HL-60/S4 treated with phorbol 12-myristate 13-acetate at 8.2 ng/mL for 4 days and 3 days (cell line): ENCODE measurements around the gene EFCAB10.

ENCODE experiments used
- in situ Hi-C: fragments of 300-500 bp; cut with MboI; formaldehyde crosslinking; loops from 2 replicates; pipeline ENCODE4 v1.15.0; 2022; ENCODE audit warnings: low sequenced_read_pairs

The EFCAB10 gene, protein sequence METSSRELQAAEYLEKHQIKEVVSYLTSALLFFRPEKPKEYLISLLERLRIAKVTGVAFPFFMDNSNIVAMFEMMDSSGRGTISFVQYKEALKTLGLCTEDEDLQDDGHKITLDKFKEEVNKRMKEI

DNA sequence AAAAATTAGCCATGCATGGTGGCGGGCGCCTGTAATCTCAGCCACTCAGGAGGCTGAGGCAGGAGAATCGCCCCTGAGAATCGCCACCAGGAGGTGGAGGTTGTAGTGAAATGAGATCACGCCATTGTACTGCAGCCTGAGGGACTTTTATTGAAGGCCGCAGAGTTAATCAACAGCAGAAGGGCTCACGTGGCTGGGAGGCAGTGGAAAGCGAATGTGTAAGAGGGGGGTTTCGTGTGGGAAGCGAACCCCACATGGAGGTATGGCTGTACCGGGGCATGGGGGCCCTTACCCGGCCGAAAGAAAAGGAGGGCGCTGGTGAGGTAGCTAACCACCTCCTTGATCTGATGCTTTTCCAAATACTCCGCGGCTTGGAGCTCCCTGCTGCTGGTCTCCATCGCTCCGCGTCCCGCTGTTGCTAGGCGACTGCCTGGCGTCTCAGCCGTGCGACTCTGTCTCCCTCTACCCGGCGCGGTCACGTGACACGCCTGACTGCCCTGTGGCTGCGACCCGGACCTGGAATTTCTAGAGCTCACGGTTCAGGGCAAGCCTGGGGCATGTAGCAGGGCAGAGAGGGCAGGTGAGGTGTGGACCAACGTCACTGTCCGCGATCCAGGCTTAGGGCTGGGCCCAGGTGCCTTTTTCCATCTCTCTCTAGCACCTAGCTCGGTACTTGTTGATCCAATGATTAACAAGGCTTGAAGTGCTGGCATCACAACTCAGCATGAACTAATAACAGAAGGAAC lies at the start of gene EFCAB10:
Gene EFCAB10, minus strand, starts transcription at position 428 of the 746 bp plus-strand sequence. Its CDS starts 30 bp downstream, at position 398.
- in situ Hi-C loops, result no loop called here

DNA sequence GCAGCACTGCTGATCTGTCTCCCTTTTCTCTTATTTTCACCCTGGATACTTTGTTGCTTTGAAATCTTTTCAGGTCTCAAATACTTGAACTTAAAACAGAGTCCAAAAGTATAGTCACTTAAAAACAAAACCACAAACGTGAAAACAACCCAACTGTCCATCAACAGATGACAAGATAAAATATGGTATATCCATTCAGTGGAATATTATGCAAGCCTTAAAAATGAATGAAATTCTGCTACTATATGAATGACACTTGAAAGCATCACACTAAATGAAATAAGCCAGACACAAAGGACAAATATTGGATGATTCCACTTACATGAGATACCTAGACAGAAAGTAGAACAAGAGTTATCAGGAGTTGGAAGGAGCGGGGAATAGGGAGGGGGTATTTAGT lies 44.7 kb upstream of the EFCAB10 start:
- in situ Hi-C loops, result no loop called here

DNA sequence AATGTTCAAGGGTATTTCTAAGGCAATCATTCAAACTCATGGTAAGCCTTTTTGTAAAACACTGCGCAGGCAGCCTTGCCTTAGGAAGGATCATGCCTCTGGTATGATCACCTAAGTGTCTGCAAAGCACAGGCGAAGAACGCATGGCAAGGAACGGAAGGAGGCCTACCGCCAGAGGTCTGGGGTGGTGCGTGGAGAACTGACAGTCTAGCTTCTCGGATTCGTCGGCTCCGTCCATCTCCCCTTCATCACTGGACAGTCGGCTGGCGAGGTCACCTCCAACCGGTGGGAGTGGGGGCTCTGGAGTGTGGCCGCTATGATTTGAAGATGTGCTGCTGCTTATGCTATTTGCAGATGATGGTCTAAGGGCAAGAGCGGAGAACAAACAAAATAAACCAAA lies 42.6 kb upstream of the EFCAB10 start:
- in situ Hi-C loops, result no loop called here

DNA sequence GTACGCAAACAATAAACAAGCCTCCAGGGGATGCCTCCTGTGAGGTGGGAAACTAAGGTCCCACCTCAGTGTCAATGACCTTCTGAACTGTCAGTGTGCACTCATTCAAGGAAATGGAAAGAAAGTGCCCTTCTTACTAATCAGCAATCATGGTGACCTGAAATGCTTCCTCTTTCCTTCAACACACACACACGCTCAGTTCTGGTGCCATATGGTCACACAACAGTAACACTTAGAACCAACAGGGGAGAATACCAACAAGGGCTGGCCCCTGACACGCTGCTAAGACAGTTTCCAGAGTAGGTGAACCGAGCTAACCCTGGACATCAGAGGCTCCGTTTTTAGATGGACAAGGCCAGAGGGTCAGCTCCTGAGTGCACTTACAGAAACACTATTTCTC lies 42.1 kb upstream of the EFCAB10 start:
- in situ Hi-C loops, result no loop called here

DNA sequence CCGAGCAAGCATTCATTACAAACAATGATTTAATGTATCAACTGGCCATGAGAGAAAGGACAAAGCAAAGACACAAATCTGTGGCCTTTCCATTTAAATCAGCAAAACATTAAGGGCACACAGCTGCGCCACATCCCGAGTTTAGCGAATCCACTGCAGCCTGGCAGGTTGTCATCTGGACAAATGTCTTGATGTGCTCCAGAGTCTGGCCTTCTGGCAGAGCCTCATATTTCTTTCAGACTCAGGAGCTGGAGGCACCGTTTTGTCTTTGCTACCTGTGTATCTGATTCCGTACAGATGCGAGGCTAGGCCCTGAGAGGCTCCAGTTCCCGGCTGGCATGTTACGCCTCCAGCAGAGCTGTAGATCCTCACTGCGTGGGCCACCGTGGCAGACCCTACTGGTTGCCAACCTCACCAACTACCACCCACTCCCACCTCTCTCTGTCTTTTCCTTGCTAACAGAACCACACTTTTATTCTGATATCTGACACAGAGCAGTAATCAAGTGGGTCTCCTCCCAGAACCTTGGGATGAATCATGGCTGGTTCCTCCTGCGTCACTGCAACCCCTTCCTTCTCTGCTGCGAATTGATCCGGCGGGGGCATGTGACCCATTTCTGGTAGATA lies 40.9 kb upstream of the EFCAB10 start:
- in situ Hi-C loops, result no loop called here

DNA sequence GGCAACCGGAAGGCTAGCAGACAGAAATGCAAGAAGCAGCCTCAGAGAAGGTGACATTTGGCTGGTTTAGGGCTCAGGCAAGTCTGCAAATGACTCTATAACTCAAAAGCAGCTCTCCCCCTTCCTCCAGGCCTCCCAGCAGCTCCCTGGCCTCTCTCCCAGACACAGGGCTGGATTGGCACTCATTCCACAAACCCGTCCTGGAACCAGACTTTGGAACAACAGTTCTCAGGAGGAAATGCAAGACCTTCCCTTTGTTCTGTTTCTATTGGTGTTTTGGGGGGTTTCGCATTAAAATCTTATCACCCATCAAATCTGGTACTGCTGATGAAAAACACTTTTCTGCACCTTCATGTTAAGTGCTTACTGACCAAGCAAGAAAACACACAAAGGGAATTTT lies 40.3 kb upstream of the EFCAB10 start:
- in situ Hi-C loops, result no loop called here

DNA sequence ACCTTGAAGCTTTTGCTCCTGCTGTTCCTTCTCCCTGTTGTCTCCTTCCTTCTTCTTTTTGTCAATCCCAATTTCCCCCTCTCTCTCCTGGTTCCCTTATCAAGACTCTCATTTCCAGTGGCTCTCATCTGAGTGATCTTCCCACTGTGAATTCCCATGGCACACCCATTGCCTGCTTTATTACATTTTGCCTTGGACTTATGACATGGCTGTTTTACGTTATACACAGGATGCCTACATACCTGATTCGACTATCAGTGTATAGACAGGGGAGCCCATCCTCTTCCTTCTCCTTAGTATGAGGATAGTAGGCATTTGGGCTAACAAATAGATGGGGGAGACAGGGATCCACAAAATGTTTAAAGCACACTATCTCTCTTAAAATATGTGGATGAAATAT lies 39.9 kb upstream of the EFCAB10 start:
- in situ Hi-C loops, result no loop called here

DNA sequence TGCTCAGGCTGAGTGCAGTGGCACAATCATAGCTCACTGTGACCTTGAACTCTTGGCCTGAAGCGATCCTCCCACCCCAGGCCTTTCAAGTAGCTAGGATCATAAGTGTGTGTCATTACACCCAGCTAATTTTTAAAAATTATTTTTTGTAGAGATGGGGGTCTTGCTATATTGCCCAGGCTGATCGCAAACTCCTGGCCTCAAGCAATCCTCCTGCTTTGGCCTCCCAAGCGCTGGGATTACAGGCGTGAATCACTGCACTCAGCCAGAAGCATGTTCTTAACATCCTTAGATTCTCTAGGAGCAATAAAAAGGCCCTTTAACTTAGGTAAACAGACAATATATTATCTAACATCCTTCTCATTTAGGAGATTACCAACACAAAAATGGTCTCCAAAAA lies 38.3 kb upstream of the EFCAB10 start:
- in situ Hi-C loops, result no loop called here

DNA sequence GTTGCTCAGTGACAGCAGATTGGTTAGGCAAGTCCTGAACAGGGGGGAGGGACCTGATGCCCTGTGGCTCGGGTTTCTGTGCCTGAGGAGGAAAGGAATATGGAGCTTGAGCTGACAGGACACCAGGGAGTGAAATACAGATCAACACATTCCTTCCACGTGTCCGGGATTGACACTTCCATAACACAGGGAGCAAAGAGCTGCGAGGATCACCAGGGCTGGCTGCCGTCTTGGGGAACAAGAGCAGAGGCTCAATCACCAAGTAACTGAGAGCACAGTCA lies 36.7 kb upstream of the EFCAB10 start:
- in situ Hi-C loops, result no loop called here

DNA sequence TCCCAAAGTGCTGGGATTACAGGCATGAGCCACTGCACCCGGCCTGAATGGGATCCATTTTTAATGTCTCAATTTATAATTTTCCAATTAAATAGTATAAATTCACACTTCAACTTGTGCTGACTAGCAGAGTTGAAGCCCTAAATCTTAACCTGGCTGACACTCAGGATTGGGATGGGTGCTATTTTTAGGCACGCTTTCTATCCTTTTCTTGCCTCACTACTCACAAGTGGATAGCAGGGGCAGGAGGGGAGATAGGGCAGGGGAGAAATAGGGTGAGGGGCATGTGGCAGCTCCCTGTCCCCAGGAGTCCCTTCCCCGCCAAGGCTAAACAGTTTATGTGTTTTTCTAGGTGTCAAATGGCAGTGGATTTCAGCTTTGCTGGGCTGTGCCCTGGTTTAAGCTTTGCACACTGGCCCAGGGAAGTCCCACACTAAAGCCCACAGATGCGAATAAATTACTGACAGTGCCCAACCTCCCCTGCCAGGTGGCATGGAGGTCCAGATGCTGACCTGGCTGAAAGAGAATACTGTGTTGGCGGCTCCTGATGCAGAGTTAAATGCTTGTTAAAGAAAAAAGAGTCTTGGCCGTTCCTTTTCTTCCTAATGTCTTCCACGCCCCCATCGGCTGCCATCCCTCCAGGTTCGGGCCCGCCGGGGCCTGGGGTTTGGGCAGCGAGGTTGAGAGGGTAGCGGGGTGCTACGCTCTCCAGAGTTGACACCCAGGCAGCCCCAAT lies 36.2 kb upstream of the EFCAB10 start:
- in situ Hi-C loops, result no loop called here

DNA sequence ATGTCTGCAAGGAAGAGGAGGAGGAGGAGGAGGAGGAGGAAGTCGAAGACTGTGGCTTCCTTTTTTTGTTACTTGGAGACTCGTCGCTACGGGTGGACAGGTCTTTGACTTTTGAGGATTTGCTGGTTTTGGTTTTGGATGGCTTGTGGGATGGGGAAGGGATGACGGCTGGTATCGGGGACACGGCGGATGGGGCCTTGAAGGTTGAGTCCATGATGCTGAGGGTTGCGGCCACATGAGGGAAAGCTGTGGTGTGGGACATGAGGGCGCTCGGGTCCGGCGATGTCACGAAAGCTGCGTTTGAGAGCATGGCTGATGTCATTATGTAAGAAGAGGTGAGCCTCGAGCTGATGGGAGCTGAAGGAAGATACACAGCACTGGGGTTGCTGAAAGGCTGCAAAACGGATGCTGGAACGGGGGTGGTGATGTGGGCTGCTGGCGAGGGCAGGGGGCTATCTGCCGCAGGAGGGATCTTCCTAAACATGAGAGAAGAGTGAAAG lies 33.1 kb upstream of the EFCAB10 start:
- in situ Hi-C loops, result no loop called here

DNA sequence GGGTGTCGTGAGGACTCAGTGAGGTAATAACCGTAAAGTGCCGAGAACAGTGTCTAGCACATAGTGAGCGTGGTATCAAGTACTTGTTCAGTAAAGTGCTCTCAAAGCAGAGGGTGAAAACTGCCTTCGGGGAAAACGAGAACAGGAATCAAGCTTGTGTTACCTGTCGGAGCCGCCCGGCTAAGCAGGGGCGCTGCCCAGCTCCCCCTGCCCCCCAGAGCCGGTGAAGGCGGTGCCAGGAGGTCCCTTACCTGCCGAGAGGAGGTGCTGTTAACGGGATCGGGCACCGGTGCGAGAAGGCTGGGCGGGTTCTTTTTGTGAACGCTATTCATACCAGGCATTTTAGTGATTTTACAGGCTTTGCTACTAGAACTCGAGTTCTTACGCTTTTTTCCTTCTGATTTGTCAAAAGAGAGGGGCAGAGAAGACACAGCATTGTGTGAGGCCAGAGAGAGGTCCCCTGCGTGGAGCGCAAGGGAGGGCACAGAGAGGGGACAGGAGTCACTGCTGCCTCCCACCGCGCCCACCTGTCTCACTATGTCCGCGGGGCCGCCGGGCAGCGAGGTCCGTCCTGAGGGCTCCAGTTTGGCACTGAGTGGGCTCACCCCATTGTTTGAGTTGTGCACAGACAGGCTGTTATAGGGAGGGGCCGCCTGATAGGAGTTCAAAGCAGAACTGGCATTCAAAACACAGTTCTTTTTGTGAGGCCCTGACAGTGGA lies 32.5 kb upstream of the EFCAB10 start:
- in situ Hi-C loops, result no loop called here

DNA sequence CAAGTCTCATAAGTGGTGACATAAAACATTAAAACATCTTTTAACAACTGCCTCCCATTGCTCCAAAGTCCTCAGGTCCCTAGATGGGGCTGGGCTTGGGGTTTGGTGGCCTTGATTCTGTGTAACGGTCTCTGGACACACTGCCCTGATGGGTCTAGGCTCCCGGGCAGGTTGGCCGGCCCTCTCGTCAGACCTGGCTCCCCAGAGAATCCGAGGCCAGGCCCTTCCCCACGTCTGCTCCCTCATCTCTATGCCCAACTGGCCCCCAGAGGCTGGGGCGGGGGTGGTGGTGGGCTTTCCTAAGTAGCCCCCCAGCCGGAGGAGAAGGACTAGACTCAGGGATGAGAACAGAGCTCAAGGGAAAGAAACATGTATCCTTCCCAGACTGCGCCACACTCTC lies 31.5 kb upstream of the EFCAB10 start:
- in situ Hi-C loops, result no loop called here

DNA sequence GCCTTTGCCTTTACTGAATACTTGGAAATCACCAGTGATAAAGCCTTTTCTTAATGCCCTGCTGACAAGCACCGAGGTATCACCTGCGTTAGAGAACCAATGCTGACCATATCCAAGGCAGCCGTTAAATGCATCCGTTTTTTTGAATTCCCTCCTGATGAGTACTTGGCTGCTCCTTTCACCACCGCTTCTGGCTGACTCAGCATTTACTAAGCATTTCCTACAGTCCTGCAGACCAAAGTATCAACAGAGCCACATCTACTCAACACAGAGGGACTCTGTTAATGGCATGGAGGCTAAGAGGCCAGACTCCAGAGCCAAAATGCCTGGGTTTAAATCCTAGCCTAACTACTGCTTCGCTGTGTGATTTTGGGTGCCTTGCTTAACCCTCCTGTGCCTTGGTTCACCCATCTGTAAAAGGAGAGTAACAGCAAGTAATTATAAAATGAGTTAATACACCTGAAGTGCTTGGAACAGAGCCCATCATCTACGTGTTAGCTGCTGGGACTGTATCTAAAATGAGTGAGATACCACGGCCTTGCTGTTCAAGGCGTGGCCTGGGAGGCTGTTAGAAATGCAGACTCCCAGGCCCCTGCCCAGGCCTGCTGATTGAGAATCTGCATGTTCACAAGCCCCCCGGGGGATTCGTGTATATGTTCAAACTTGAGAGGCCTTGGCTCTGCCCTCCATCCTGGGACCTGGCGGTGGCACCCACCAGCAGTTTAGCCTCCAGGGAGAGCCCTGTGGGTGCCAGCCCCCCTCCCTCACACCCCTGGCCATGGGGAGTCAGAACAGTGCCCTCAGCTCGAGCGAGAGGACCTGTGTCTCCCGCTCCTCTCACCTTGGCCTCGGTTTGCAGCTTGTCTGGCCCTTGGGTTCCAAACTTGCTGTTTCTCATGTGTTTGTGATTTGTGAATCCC lies 30.8 kb upstream of the EFCAB10 start:
- in situ Hi-C loops, result no loop called here

DNA sequence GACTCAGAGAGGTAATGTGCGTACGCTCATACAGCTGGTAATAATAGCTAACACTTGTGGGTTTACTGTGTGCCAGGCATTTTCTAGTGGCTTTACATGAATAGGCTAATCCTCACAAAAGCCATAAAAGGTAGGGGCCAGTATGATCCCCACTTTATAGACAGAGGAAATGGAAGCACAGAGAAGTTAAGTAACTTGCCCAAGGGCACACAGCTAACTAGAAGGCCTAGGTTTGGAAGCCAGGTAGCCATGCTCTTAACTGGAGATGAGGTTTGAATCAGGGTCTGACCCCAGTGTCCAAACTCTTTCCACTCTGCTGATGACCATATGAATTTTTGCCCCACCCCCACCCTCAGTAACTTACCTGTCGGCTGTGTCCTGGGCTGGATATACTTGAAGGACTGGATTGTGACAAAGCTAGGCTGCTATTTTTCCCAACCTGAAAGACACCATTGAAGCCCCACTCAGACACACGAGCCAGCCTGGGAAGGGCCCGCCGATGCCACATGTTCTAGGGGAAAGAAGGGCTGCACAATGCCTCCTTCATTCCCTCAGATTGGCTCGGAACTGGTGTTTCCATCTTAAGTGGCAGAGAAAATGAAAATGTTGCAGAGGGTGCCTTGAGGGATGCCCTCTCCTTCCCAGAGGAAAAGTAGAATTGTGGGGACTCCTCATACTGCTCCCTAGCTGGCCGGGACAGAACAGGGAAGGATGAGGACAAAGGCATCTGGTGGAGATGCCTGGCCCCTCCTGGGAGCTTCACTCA lies 29.1 kb upstream of the EFCAB10 start:
- in situ Hi-C loops, result no loop called here

DNA sequence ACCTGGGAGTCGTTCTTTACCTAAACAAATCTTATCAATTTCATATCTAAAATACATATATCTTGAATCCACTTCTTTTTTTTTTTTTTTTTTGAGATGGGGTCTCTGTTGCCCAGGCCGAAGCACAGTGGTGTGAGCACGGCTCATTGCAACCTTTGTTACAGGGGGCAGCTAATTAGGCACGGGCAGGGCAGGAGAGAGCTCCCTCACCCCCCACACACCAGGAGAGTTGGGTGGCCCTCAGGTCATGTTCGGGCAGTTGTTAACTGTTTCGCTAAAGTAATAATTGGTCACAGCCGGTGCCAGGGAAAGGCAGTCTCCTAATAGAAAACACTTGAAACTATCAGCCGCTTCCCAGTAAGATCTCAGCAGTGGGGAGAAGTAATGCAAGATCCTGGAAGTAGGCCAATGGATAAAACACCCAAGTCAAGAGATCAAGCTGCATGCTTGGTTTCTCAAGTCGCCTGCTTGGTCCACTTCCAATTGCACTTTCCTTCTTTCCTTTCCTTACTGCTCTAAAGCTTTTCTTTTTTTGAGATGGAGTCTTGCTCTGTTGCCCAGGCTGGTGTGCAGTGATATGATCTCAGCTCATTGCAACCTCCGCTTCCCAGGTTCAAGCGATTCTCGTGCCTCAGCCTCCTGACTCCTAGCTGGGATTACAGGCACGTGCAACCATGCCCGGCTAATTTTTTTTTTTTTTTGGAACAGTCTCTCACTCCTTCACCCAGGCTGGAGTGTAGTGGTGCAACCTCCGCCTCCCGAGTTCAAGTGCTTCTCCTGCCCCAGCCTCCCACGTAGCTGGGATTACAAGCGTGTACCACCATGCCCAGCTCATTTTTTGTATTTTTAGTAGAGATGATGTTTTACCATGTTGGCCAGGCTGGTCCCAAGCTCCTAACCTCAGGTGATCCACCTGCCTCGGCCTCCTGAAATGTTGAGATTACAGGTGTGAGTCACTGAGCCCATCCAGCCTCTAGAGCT lies 21.3 kb upstream of the EFCAB10 start:
- in situ Hi-C loops, result no loop called here

DNA sequence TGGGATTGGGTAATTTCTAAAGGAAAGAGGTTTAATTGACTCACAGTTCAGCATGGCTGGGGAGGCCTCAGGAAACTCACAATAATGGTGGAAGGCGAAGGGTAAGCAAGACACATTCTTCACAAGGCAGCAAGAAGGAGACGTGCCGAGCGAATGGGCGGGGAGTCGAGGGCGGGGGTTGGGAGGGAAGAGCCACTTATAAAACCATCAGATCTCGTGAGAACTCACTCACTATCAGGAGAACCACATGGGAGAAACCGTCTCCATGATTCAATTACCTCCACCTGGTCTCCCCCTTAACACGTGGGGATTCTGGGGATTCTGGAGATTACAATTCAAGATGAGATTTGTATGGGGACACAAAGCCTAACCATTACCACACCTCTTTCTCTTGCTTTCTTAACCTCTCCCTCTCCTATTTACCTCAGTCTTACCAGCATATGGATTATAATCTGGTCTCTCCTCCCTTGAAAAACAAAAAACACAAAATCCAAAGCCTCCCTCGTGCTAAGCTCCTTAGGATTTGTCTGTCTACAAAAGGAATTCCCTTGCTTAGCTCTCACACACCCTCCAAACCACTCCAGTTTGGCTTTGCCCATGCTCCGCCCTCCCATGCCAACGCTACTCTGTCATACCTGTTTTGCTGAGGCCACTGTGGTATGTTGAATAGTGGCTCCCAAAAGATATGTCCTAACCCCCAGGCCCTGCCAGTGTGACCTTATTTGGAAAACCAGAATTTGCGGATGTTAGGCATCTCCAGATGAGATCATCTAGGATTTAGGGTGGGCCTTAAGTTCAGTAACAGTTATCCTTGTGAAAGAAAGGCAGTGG lies 19.6 kb upstream of the EFCAB10 start:
- in situ Hi-C loops, result no loop called here
